GM21515 (cell line): ENCODE results near the gene GRIPAP1.

Source experiments
- ATAC-seq: cut with Tn5 transposase; IDR thresholded peaks from one replicate; pipeline ENCODE4 v1.9.1; 2021; ENCODE audit not compliant: unreplicated experiment

Gene GRIPAP1

DNA sequence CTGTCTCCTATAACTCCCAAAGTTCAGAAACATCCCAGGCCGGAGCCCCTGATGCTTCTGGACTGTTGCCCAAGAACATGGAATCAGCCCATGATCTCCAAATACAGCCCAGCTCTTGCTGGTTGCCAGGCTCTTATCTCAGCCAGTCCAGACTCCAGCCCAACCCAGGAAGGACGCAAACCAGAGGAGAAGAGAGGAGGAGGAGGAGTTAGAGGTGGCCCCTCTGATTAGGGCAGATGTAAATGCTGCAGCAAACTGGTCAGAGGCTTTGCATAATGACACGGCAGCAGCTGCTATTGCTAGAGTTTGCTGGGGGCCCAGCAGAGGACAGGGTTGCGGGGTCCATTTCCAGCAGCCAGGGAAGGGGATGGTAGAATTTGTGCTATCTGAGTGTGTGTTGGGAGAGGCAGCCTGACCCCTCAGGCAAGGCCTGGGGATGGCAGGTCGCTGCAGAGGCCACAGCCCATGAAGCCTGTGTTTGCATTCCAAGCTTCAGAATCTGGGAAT lies 40.4 kb downstream of the GRIPAP1 start:
- no peak for ATAC-seq

DNA sequence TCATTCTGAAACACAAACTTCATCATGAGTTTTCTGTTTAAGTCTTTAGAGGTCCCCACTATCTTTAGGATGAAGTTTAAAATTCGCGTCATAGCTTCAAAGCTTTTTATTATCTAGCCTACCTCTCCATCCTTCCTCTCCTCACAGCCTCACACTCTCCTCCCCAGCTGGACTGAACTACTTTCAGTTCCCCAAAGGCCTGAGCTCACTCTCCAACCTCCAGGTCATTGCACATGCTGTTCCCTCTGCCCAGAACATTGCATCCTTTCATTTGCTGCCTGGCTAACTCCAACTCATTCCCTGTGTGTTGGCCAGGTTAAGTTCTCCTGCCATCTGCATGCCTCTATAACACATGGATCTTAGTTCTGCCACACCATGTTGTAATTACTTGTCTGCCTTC lies 41.8 kb downstream of the GRIPAP1 start:
- no peak for ATAC-seq

DNA sequence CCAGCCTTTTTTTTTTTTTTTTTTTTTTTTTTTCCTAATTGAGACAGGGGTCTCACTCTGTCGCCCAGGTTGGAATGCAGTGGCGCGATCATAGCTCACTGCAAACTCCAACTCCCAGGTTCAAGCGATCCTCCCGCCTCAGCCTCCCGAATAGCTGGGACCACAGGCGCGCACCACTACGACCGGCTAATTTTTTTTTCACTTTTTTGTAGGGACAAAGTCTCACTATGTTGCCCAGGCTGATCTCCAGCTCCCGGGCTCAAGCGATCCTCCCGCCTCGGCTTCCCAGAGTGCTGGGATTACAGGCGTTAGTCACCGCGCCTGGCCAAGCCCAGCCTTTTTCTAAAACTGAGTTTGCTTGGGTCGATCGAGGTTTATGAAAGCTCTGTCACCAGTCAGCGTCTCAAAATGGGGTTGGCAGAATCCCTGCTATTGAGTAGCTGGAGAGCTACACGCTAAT lies 43.4 kb downstream of the GRIPAP1 start:
- no peak for ATAC-seq

DNA sequence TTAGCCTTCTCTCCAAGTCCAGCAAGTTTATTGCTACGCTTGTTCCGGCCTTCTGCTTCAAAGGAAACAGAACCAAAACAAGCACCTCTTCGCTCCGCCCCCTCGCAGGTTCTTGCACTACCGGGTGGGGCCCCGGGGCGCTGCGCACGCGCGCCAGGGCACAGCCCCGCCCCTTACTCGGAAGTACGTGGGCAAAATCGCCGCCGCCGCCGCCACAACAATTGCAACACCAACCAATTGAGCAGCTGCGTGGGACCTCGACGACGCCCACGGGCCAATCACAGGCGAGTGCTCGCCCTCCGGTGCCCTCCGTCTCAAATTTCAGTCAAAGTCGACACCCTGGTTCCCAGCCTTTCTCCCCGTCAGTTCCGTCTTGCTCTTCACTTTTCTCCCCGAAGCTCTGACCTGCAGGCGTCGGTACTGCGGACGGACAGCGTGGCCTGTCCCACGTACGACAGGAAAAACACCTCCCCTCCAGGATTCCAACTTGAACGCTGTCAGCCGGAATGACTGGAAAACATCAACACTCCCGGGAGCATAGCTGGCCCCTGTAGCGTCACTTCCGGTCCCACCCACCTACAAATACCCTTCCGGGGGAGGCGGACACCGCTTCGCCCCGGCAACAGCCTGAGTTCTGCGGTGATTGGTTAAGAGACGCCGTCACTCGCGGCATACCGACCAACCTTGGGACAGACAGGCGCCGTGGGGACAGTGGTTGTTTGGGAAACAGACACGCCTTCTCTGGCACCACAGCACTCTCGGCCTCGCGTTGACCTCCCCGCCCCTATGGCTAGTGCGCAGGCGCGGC lies 44.0 kb downstream of the GRIPAP1 start:
- peak; percentile 81 for ATAC-seq

DNA sequence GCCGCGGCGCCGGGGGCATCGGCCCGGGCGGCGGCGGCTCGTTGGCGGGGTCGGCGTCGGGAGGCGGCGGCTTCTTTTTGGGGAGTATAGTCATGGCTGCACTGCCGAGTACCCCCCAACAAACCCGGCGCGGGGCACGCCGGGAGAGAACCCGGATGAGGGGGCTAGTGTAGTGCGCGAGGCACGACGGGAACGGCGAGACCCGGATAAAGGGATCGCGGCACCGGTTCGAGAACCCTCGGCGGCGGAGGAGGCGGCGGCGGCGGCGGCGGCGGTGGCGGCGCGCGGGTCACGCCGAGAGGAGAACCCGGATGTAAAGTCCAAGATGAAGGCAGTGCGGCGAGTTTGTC lies 44.6 kb downstream of the GRIPAP1 start, which contains the start of gene OTUD5:
TSS of gene OTUD5 (minus strand) at position 131 of the 350 bp plus-strand sequence. CDS start at position 94, 37 bp downstream.
- ATAC-seq: peak; percentile 35

DNA sequence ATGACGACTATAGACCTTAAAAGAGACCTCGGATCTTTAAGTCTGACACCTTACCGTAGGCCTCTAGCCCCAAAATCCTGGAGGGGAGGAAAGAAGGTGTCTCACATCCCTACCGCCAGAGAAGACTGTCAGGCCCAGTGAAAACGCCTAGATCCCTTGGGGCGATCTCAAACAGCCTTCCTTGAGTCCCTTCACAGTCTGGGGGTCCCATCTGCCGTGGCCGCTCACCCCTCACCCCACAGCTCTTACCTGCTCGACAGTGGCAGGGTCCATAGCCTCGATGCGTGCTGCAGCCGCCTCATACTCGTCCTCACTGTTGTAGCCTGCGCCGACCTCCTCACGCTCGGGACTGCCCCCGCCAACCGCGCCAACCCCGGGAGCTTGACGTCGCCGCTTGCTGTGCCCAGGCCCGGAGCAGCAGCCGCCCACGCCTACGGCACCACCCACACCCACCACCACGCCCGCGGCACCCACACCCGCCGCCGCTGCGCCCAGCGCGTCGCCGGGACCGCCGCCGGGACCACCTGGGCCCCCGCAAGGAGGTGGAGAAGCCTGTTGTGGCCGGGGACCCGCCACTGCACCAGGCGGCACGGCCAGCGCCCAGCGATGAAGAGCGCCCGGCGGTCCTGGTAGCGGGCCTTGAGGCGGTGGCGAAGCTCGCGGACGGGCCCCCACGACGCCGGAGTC lies 45.2 kb downstream of the GRIPAP1 start:
- no peak for ATAC-seq

DNA sequence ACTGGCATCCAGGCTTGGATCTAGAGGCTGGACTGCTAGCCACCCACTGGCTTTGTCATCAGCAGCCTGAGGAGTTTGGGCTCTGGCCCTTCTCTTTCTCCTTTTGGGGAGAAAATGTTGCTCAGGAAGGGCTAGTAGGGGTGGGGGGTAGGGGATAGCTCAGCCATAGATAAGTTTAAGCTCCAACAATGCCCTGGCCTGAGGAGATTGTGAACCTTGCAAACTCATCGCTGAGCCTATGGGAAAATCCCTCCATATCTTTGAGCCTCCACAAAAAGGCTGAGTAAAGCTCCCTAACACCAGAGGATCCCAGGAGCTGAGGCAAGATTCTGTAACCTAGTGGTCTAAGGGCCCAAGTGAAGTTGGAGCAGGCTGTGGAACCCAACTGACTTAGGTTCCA lies 53.5 kb downstream of the GRIPAP1 start:
- ATAC-seq: no peak

DNA sequence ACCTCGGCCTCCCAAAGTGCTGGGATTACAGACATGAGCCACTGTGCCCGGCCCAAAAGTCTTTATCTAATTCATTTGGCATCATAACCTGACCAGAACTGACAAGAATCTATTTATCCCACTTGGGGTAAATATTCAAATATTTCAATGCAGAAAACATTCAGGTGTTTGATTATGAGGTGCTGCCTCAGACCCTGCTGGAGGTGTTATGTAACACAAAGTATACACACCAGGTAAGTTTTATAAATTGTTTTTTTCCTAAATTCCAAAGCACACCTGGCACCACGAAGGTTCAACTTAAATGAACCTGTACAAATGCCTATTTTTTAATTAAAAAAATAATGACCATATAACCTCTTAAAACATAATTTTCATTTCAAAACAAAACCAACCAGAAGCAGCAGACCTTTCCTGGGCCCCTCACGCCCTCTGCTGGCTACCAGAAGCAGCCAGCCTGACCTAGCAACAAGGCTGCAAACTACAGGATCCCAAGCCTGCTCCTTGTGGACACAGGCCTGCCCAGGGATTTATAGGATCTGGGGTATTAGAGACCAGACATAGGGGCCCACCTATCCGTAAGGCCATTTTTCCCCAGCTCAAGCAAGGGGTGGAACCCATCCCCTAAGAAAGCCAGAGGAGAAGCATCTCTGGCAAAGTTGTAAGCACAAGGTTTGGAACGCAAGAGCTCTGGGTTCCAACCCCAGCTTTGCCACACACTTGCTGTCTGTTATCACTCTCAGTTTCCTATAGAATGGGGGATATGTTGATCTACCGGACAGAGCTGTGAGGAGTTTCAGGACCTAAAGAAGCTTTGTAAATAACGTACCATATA lies 56.3 kb downstream of the GRIPAP1 start:
- no peak for ATAC-seq

DNA sequence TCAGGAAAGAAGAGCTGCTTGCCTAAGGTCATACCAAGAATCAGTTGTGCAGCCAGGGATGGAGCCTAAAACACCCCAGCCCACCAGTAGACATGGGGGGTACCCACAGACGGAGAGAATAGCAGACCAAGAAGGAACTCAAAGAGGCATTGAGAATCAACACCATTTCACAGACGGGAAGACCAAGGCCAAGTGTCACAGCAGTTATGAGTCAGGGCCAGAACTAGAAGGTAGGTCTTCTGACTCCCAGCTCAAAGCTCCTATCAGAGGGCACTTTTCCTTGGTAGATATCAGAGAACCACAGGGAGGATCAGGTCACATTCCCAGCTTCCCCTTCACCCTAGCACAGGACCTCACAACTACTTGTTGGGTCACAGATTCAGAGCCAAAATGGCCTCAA lies 59.2 kb downstream of the GRIPAP1 start:
- no peak for ATAC-seq

DNA sequence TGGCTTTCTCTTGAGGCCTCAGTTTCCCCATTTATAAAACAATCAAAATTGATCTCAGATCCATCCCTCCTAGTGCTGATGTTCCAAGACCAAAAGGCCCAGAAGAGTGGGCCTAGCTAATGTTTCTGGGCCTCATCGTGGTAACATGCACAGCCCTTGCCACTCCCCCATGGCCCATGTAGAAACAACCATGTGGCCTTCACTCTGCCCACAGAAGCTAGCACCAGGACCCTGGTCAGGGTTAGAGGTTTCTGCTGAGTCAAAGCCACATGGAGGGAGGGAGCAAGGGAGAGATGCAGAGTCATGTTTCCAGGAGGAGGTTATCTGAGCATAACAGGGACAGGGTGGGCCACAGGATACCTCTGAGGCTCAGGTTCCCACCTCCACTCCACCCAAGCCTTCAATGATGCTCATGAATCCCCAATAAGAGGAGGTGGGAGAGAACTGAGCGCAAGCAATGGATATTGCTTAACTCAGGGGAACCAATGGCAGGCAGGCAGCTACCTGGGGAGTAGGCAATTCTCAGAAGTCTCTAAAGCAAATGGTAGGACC lies 61.6 kb downstream of the GRIPAP1 start:
- no peak for ATAC-seq

DNA sequence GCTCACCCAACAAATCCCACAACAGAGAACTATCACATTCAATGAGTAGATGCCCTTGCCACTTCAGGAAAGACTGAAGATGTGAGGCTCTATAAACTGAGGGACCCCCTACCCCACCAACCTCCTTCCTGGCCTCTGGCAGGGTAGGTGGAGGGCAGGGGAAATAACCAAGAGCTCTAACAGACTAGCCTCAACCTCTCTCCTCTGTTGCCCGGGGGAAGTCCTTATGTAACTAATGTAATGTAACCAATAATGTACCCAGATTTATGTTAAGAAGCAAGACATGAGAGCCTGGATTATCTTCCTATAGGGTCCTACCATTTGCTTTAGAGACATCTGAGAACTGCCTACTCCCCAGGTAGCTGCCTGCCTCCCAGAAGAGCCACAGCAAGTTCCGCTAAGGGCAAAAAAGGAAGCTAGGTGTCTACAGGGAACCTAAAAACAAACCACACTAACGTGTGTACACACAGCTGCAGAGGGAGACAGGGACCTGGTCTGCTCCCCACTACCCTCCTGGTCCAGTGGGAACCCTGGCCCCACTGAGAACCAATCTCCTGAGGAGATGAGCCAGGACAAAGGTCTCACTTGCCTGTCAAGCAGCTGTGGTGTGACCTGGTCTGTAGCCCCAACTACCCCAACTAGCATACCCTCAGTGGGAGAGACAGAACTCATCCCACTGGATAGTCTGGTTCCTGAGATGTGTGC lies 62.4 kb downstream of the GRIPAP1 start:
- ATAC-seq: no peak

DNA sequence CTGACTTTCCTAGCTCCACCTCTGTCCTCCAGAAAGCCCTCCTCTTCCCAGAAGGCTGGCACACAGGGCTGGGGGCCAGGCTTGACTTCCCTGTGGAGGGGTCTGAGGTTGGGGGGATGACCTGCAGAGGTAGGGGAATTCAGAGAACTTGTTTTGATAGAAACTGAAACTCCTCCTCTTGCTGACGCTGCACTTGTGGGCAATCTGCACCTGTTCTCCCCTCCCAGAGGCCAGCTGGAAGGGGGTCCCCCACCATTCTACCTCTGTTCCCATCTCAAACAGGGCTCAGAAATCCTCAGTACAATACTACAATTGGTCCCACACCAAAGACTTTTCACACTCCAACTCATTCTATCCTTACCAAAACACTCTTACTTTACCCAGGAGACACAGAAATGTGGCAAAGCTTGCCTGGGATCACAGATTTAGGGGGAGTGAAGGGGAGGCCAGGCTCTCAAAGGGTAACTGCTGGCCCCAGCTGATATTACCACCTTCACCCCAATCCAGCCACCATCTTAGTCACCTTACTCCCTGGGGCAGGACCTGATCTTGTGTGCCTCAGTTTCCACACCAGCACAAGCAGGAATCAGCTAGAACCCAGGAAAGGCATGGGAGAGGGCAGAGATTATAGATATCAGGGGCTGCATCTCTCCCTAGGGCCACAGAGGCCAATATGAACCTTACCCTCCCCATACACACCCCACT lies 63.2 kb downstream of the GRIPAP1 start:
- ATAC-seq: peak; percentile 50

DNA sequence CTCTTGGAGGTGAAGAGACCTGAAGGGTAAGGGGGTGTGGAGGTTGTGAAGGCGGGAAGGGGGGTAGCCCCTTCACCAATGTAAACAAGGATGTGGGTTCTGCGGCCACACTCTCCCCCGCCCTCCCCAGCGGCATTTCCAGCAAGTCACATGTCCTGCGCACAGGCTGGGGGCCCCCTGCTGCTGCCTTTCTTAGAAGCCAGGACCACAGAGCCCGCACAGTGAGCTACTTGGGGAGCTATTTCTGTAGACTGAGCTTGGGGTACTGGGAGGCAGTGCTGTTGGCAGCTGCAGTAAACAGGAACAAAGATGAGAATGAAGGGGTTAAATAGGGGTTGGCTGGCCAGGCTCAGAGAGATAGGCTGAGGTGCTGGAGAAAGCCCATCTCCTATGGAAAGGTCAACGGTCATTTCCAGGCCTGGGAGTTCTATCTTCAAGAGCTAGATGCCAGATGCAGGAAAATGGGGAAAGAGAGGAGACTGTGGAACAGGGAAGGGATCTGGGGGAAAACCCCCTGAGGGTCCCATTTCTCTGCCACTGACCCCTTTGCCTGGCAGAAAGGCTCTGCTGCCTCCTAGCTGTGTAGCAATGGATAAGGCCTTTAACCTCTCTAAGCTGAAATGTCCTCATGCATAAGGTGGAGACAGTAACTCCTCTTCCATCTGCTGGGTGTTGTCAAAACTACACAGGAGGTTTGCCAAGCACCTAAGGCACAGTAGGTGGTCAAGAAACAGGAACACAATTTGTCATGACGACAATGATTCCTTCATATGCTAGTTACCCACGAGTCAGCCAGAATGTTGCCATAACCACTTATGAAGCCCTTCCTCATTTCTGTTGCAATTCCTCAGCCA lies 64.8 kb downstream of the GRIPAP1 start:
- peak; percentile 64 for ATAC-seq

DNA sequence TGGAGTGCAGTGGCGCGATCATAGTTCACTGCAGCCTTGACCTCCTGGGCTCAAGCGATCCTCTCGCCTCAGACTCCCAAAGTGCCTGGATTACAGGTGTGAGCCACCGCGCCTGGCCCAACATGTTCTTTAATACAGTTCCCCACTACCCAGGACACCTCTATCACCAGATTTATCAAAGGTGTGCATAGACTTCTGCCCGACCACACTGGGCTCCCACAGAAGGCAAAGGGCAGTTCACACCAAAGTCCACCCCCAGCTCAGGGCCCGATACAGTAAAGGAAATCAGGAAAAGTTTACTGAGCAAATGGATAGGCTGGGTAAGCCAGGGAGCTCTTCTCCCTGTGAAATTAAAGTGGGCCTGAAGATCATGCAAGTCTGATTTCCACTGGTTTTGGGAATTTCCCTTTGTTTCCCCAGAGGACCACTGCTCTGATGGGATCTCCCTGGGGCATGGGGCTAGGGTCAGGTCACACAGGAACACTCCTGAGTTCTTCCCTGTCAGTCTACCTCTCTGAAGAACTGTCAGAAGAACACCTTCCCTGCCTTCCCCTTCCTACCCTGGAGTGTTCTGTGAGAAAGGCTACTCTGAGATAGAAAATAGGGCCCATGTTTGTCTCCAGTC lies 65.5 kb downstream of the GRIPAP1 start:
- ATAC-seq: no peak

DNA sequence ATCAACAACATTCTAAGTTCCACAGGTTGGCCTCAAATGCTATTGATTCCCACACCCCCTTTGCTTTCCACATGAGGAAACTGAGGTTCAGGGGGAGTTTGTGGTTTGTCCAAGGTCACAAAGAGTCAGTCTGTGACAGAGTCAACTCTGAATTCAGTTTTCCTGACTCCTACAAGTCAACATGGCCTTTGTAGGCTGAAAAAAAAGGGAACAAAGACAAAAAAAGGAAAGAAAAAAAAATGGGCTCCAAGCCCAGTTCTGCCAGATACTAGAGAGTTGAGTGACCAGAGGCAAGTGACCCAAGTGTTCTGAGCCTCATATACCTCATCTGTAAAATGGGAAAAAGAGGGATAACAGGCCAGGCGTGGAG lies 66.8 kb downstream of the GRIPAP1 start:
- ATAC-seq: no peak

DNA sequence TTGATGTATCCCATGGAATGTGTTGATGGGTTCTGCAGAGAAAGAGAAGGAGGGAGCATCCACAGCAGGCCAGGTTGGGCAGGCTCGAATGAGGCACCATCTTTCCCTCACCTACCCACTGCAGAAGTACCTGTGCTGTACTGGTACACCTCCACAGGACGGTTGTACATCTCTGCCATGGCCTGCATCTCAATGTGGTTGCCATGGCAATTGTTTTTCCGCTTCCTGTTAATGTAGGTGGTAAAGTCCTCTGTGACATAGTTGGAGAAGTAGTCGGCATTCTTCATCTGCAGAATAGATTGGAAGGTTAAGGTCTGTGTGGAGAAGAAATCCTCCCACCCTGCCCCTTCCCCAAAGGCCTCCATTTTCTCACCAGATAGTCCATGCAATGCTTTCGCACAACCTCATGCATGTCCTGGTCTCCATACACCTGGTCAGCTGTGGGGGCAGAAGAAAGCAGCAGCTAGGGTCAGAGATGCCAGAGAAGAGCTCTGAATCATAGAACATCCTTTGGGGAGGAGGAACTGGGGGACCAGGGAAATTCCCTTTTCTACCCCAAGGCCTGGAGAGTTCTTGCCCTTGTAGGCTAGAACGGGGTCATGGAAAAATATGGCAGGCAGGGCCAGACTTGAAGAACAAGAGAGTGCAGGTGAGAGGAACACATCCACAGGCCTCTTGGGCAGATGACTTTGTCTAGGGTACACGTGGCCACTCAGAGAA lies 67.3 kb downstream of the GRIPAP1 start:
- ATAC-seq: no peak

DNA sequence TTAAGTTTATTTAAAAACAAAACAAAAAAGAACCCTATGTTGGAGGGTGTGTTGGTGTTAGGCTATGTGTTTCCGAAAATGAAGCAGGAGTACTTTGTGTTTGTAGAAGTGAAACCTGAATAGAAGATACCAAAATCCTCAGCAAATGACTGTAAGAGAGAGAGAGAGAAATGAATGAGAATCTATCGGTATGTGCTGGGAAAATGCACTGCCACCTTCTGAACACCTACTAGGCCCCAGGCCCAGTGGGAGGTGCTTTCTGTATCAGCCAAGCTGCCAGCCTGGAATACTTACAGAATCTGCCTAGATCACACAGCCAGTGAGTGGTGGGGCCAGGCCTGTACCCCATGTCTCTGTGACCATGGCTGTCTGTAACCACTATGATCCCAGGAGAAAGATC lies 68.3 kb downstream of the GRIPAP1 start:
- ATAC-seq: no peak
